ENCODE results near the gene FAM50A.
"Not testable (repeated sequence)": the region's sequence is repeated elsewhere in the genome, so short reads cannot be mapped to it uniquely, and the experiment has no call there.

The FAM50A gene

GRCh38 chrX:154443992-154444754 lies at the start of gene FAM50A:
Gene FAM50A (plus strand): TSS chrX:154444141. CDS start chrX:154444236, 95 bp downstream.
- H3K4me3 ChIP-seq (ENCODE audit: low read depth, low read length), result peak within 1 kb of the TSS; percentile 30

GRCh38 chrX:154396363-154396762 lies 47.6 kb upstream of the FAM50A start:
- H3K4me3 ChIP-seq (ENCODE audit: low read depth, low read length), result not testable (repeated sequence)

GRCh38 chrX:154396973-154397887 lies 46.7 kb upstream of the FAM50A start:
- H3K4me3 ChIP-seq (ENCODE audit: low read depth, low read length), result peak overlapping the region; percentile 91

GRCh38 chrX:154397888-154398667 lies 45.9 kb upstream of the FAM50A start, which contains the start of gene RPL10:
Gene RPL10 (plus strand): TSS chrX:154398377. CDS start chrX:154398520, 143 bp downstream.
- peak within 1 kb of the TSS; percentile 91 for H3K4me3 ChIP-seq (ENCODE audit: low read depth, low read length)

GRCh38 chrX:154398668-154399526 lies 45.0 kb upstream of the FAM50A start:
- H3K4me3 ChIP-seq (ENCODE audit: low read depth, low read length), result peak overlapping the region; percentile 91

- H3K4me3 ChIP-seq (ENCODE audit: low read depth, low read length), result peak overlapping the region; percentile 91
Measured at GRCh38 chrX:154399527-154400368, 44.2 kb upstream of the FAM50A start.

GRCh38 chrX:154400369-154400817 lies 43.5 kb upstream of the FAM50A start:
- not testable (repeated sequence) for H3K4me3 ChIP-seq (ENCODE audit: low read depth, low read length)

- H3K4me3 ChIP-seq (ENCODE audit: low read depth, low read length), result no peak overlapping the region
Measured at GRCh38 chrX:154401045-154401799, 42.7 kb upstream of the FAM50A start.

- H3K4me3 ChIP-seq (ENCODE audit: low read depth, low read length), result no peak overlapping the region
Measured at GRCh38 chrX:154401918-154402621, 41.9 kb upstream of the FAM50A start.

GRCh38 chrX:154402622-154403127 lies 41.3 kb upstream of the FAM50A start:
- H3K4me3 ChIP-seq (ENCODE audit: low read depth, low read length), result no peak overlapping the region

- H3K4me3 ChIP-seq (ENCODE audit: low read depth, low read length), result no peak overlapping the region
Measured at GRCh38 chrX:154403192-154403591, 40.7 kb upstream of the FAM50A start.

GRCh38 chrX:154403858-154404257 lies 40.1 kb upstream of the FAM50A start:
- no peak overlapping the region for H3K4me3 ChIP-seq (ENCODE audit: low read depth, low read length)

GRCh38 chrX:154404625-154405192 lies 39.2 kb upstream of the FAM50A start:
- H3K4me3 ChIP-seq (ENCODE audit: low read depth, low read length), result no peak overlapping the region

- H3K4me3 ChIP-seq (ENCODE audit: low read depth, low read length), result no peak overlapping the region
Measured at GRCh38 chrX:154408659-154409221, 35.2 kb upstream of the FAM50A start.

GRCh38 chrX:154409222-154409871 lies 34.6 kb upstream of the FAM50A start, which contains the start of gene DNASE1L1:
Gene DNASE1L1 (minus strand): TSS chrX:154409254. CDS start chrX:154405568, 3,686 bp downstream.
- H3K4me3 ChIP-seq (ENCODE audit: low read depth, low read length), result no peak within 1 kb of the TSS

- peak overlapping the region; percentile 51 for H3K4me3 ChIP-seq (ENCODE audit: low read depth, low read length)
Measured at GRCh38 chrX:154411981-154412340, 32.0 kb upstream of the FAM50A start.
